ENCODE data around the gene GATAD1. TPM values are rescaled to one million over a fixed set of nuclear protein-coding genes. Genes with fewer than 3 reads are reported as not detected.

Gene GATAD1
- total RNA-seq, 1 donor from 2014 or later: 23.1 TPM

- Histone ChIP-seq H4K20me1 (ENCODE audit: insufficient read depth, low read length) (no peaks in the 10 kb centered on the region), H3K27ac (ENCODE audit: low read depth, low read length) (no peak overlapping the region), H3K4me3 (ENCODE audit: insufficient read depth, low read depth, low read length) (no peak overlapping the region), H3K36me3 (ENCODE audit: insufficient read depth, low read length) (peaks cover 17% of the 10 kb centered on the region), H3K9ac (ENCODE audit: low read length) (no peak overlapping the region), H3K79me2 (ENCODE audit: insufficient read depth, low read length) (no peaks in the 10 kb centered on the region), H3K27me3 (ENCODE audit: insufficient read depth, low read length) (no peaks in the 10 kb centered on the region), H3K4me2 (ENCODE audit: low read length) (no peak overlapping the region), H3K9me3 (ENCODE audit: insufficient read depth, low read depth, low read length) (no peaks in the 10 kb centered on the region), H2AFZ (ENCODE audit: low read depth, low read length) (no peak overlapping the region), H3K4me1 (ENCODE audit: insufficient read depth, low read length) (no peaks in the 10 kb centered on the region)
- H3K27me3 Mint-ChIP-seq (ENCODE audit: low read depth, unreplicated experiment): no peaks in the 10 kb centered on the region
- no peak overlapping the region for H3K4me3 Mint-ChIP-seq (ENCODE audit: unreplicated experiment)
- DNase-seq (ENCODE audit: low read depth) (no peak), FAIRE-seq (no peak)
- no peaks in the 10 kb centered on the region for H3K4me1 Mint-ChIP-seq (ENCODE audit: low read depth, unreplicated experiment)
- no peak overlapping the region for H3K27ac Mint-ChIP-seq (ENCODE audit: unreplicated experiment)
- peaks cover 11% of the 10 kb centered on the region for H3K36me3 Mint-ChIP-seq (ENCODE audit: low read depth, unreplicated experiment)
- no peak for TF ChIP-seq CTCF (IDR thresholded peaks at IDR 0.05; ENCODE audit: insufficient read depth, low read depth, low read length)
- no peaks in the 10 kb centered on the region for H3K9me3 Mint-ChIP-seq (ENCODE audit: unreplicated experiment)
These were observed 40.5 kb downstream of the GATAD1 start for GRCh38 chr7:92487804-92488203.

- H3K9ac ChIP-seq (ENCODE audit: low read length): no peak overlapping the region
- peaks cover 21% of the 10 kb centered on the region for H3K36me3 ChIP-seq (ENCODE audit: insufficient read depth, low read length)
- FAIRE-seq (no peak), DNase-seq (ENCODE audit: low read depth) (no peak)
- H3K4me3 Mint-ChIP-seq (ENCODE audit: unreplicated experiment): no peak overlapping the region
- H3K36me3 Mint-ChIP-seq (ENCODE audit: low read depth, unreplicated experiment): peaks cover 11% of the 10 kb centered on the region
- no peaks in the 10 kb centered on the region for H3K27me3 ChIP-seq (ENCODE audit: insufficient read depth, low read length)
- H3K9me3 ChIP-seq (ENCODE audit: insufficient read depth, low read depth, low read length): no peaks in the 10 kb centered on the region
- TF ChIP-seq CTCF (IDR thresholded peaks at IDR 0.05; ENCODE audit: insufficient read depth, low read depth, low read length) (no peak), EZH2 (IDR thresholded peaks at IDR 0.05; ENCODE audit: insufficient read depth, low read length) (no peak)
- no peaks in the 10 kb centered on the region for H3K27me3 Mint-ChIP-seq (ENCODE audit: low read depth, unreplicated experiment)
- no peaks in the 10 kb centered on the region for H3K9me3 Mint-ChIP-seq (ENCODE audit: unreplicated experiment)
- H3K27ac Mint-ChIP-seq (ENCODE audit: unreplicated experiment): no peak overlapping the region
- no peak overlapping the region for H2AFZ ChIP-seq (ENCODE audit: low read depth, low read length)
- H3K4me2 ChIP-seq (ENCODE audit: low read length): no peak overlapping the region
- no peaks in the 10 kb centered on the region for H3K4me1 Mint-ChIP-seq (ENCODE audit: low read depth, unreplicated experiment)
- H3K4me3 ChIP-seq (ENCODE audit: insufficient read depth, low read depth, low read length): no peak overlapping the region
- H3K27ac ChIP-seq (ENCODE audit: low read depth, low read length): no peak overlapping the region
- H3K4me1 ChIP-seq (ENCODE audit: insufficient read depth, low read length): no peaks in the 10 kb centered on the region
- no peaks in the 10 kb centered on the region for H4K20me1 ChIP-seq (ENCODE audit: insufficient read depth, low read length)
- no peaks in the 10 kb centered on the region for H3K79me2 ChIP-seq (ENCODE audit: insufficient read depth, low read length)
These were observed 42.4 kb downstream of the GATAD1 start for GRCh38 chr7:92489634-92490033.

GRCh38 chr7:92496876-92497275 lies 49.6 kb downstream of the GATAD1 start:
- H3K9me3 Mint-ChIP-seq (ENCODE audit: unreplicated experiment): no peaks in the 10 kb centered on the region
- H3K36me3 Mint-ChIP-seq (ENCODE audit: low read depth, unreplicated experiment): peaks cover 10% of the 10 kb centered on the region
- Histone ChIP-seq H3K9ac (ENCODE audit: low read length) (no peak overlapping the region), H3K4me1 (ENCODE audit: insufficient read depth, low read length) (no peaks in the 10 kb centered on the region), H3K79me2 (ENCODE audit: insufficient read depth, low read length) (no peaks in the 10 kb centered on the region), H3K36me3 (ENCODE audit: insufficient read depth, low read length) (peaks cover 15% of the 10 kb centered on the region), H3K4me3 (ENCODE audit: insufficient read depth, low read depth, low read length) (no peak overlapping the region), H3K27ac (ENCODE audit: low read depth, low read length) (no peak overlapping the region), H3K4me2 (ENCODE audit: low read length) (no peak overlapping the region), H3K27me3 (ENCODE audit: insufficient read depth, low read length) (no peaks in the 10 kb centered on the region), H2AFZ (ENCODE audit: low read depth, low read length) (no peak overlapping the region), H3K9me3 (ENCODE audit: insufficient read depth, low read depth, low read length) (no peaks in the 10 kb centered on the region), H4K20me1 (ENCODE audit: insufficient read depth, low read length) (no peaks in the 10 kb centered on the region)
- no peaks in the 10 kb centered on the region for H3K27me3 Mint-ChIP-seq (ENCODE audit: low read depth, unreplicated experiment)
- no peak overlapping the region for H3K4me3 Mint-ChIP-seq (ENCODE audit: unreplicated experiment)
- no peak for FAIRE-seq
- peaks cover 6% of the 10 kb centered on the region for H3K4me1 Mint-ChIP-seq (ENCODE audit: low read depth, unreplicated experiment)
- no peak overlapping the region for H3K27ac Mint-ChIP-seq (ENCODE audit: unreplicated experiment)
- DNase-seq (ENCODE audit: low read depth): peak; percentile 32
- no peak for TF ChIP-seq CTCF (IDR thresholded peaks at IDR 0.05; ENCODE audit: insufficient read depth, low read depth, low read length)
- no peak for TF ChIP-seq EZH2 (IDR thresholded peaks at IDR 0.05; ENCODE audit: insufficient read depth, low read length)
